Mammary epithelial cell (primary cell): ENCODE data around the gene MED15.

Experiments
- EZH2 ChIP-seq: IDR thresholded peaks from 2 replicates; pipeline ENCODE4 v1.6.1; 2012; ENCODE audit warnings: low read length, inconsistent platforms, borderline replicate concordance
- TF ChIP-seq, protein P1 (sequence below), 2 donors: IDR thresholded peaks in 1 of 2; conservative IDR thresholded peaks in 1 of 2; 2 replicates each; pipeline ENCODE4 v1.5.1; 2011 to 2012; ENCODE audit warnings: inconsistent platforms in 2 of 2, low read length in 2 of 2, mild to moderate bottlenecking in 2 of 2, control low read depth in 1 of 2, low read depth in 1 of 2; ENCODE audit not compliant: insufficient read depth in 1 of 2; ENCODE audit errors: extremely low read depth in 1 of 2

DNA sequence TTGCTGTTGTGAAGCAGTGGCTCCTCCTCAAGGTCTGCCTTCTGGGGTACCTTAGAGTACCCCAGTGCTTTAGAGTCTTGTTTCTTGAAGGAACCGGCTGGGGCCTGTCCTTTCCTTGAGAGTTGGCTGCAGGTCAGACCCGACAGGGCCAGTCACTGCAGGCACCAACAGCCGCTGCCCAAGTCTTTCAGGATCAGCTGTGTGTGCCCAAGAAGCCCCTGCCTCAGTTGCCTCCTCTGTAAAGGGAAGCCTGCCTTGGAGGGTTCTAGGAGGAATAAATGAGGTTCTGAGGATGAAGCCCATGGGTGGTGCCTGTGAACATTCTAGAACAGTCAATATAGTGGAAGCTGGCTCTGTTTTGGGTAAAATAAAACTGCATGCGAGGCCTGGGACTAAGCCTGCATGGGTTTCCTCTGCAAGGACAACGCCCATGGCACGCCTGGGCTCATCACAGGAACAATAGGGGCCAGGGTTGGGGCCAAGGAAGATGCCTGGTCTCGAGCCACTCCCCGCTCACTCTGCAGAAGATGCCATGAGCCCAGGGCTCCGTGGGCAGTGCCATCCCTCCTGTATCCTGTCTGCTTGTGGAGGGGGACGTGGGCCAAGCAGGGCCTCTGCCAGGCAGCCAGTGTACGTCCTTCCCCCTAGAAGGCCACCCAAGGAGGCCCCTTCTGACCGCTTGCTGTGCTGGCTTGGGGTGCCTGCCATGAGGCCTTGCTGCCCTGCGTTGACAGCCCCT, 81.6 kb downstream of the MED15 start:
- TF ChIP-seq, protein P1, sequence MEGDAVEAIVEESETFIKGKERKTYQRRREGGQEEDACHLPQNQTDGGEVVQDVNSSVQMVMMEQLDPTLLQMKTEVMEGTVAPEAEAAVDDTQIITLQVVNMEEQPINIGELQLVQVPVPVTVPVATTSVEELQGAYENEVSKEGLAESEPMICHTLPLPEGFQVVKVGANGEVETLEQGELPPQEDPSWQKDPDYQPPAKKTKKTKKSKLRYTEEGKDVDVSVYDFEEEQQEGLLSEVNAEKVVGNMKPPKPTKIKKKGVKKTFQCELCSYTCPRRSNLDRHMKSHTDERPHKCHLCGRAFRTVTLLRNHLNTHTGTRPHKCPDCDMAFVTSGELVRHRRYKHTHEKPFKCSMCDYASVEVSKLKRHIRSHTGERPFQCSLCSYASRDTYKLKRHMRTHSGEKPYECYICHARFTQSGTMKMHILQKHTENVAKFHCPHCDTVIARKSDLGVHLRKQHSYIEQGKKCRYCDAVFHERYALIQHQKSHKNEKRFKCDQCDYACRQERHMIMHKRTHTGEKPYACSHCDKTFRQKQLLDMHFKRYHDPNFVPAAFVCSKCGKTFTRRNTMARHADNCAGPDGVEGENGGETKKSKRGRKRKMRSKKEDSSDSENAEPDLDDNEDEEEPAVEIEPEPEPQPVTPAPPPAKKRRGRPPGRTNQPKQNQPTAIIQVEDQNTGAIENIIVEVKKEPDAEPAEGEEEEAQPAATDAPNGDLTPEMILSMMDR (conservative IDR thresholded peaks at IDR 0.05 in 1 of 2, IDR thresholded peaks at IDR 0.05 in 1 of 2; ENCODE audit: extremely low read depth in 1 of 2, insufficient read depth in 1 of 2, low read depth in 1 of 2, low read length in 2 of 2), result no peak
- TF ChIP-seq EZH2, result no peak
